KOPT-K1 (cell line): ENCODE measurements around the gene RNF11.
A peak's percentile ranks its signal among the peaks of the same experiment; 100 is the strongest.

Source experiments
- H3K27ac ChIP-seq: fragments of 200-600 bp; sonication (generic); 2 replicates; pipeline ENCODE4 v1.5.1; 2016; ENCODE audit warnings: antibody characterized with exemption, mild to moderate bottlenecking, low read depth, low read length; ENCODE audit not compliant: poor library complexity, severe bottlenecking
- H3K36me3 ChIP-seq: fragments of 200-600 bp; sonication (generic); 2 replicates; pipeline ENCODE4 v1.5.1; 2017; ENCODE audit warnings: antibody characterized with exemption, mild to moderate bottlenecking, low read length, moderate library complexity; ENCODE audit not compliant: insufficient read depth
- H3K9me3 ChIP-seq: fragments of 200-600 bp; sonication (generic); 2 replicates; pipeline ENCODE4 v1.5.1; 2017; ENCODE audit warnings: antibody characterized with exemption, low read length, mild to moderate bottlenecking; ENCODE audit not compliant: insufficient read depth, poor library complexity, severe bottlenecking

RNF11 gene

GRCh38 chr1:51302746-51303145, 66.7 kb downstream of the RNF11 start:
- no peaks in the 10 kb centered on the region for H3K36me3 ChIP-seq
- H3K9me3 ChIP-seq: peaks cover 4% of the 10 kb centered on the region
- H3K27ac ChIP-seq: no peak overlapping the region

DNA sequence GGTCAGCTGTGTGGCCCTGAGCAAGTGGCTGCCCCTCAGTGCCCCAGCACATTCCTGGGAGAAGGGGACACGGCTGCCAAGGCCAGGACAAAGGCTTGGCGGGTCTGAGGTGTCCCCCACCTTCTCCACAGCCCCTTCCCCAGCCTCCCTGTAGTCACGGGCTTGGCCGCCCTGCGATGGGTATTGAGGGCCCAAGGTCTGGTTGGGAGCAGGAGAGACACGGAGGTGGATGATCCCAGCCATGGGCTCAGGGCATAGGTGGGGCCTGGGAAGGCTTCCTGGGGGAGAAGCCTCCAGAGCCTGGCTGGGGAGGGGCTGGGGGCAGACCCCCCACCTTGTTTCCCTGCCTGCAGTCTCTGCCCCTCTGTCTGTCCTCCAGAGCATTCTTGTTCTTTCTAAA, 67.2 kb downstream of the RNF11 start:
- no peak overlapping the region for H3K27ac ChIP-seq
- H3K36me3 ChIP-seq: no peaks in the 10 kb centered on the region
- H3K9me3 ChIP-seq: peaks cover 4% of the 10 kb centered on the region

GRCh38 chr1:51303751-51304251, 67.7 kb downstream of the RNF11 start:
- Histone ChIP-seq H3K36me3 (no peaks in the 10 kb centered on the region), H3K27ac (no peak overlapping the region), H3K9me3 (peaks cover 4% of the 10 kb centered on the region)

GRCh38 chr1:51304360-51304759, 68.3 kb downstream of the RNF11 start:
- H3K36me3 ChIP-seq: no peaks in the 10 kb centered on the region
- no peak overlapping the region for H3K27ac ChIP-seq
- H3K9me3 ChIP-seq: no peaks in the 10 kb centered on the region

- Histone ChIP-seq H3K36me3 (no peaks in the 10 kb centered on the region), H3K27ac (no peak overlapping the region), H3K9me3 (no peaks in the 10 kb centered on the region)
Observed at GRCh38 chr1:51305371-51305823, 69.3 kb downstream of the RNF11 start.

- Histone ChIP-seq H3K36me3 (no peaks in the 10 kb centered on the region), H3K27ac (no peak overlapping the region), H3K9me3 (no peaks in the 10 kb centered on the region)
Observed at GRCh38 chr1:51306950-51307349, 70.9 kb downstream of the RNF11 start.

DNA sequence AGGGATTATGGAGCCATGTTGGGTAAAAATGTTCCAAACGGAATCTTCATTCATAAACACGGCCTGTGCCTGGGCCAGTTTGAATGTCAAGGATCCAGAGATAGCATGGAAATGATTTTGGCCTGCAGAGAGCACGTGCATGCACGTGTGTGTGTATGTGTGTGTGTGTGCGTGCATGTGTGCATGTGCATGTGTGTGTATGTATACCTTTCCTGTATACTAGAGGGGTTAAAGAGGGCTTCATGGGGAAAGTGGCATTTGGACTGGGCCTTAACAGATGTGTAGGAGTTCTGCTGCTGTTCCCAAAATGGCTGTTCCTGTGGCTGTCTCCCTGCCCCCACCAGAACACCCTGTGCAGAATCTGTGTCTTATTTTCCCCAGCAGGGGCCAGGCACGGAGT, 72.6 kb downstream of the RNF11 start:
- Histone ChIP-seq H3K36me3 (no peaks in the 10 kb centered on the region), H3K27ac (no peak overlapping the region)

GRCh38 chr1:51309291-51309690, 73.2 kb downstream of the RNF11 start:
- H3K9me3 ChIP-seq: no peaks in the 10 kb centered on the region
- no peak overlapping the region for H3K27ac ChIP-seq
- no peaks in the 10 kb centered on the region for H3K36me3 ChIP-seq

More for the DNA sequence above, 72.6 kb downstream of the RNF11 start:
- no peaks in the 10 kb centered on the region for H3K9me3 ChIP-seq

GRCh38 chr1:51310871-51311613, 75.0 kb downstream of the RNF11 start:
- H3K9me3 ChIP-seq: no peaks in the 10 kb centered on the region
- no peaks in the 10 kb centered on the region for H3K36me3 ChIP-seq
- H3K27ac ChIP-seq: no peak overlapping the region

- no peaks in the 10 kb centered on the region for H3K36me3 ChIP-seq
- H3K9me3 ChIP-seq: no peaks in the 10 kb centered on the region
- H3K27ac ChIP-seq: no peak overlapping the region
Observed at GRCh38 chr1:51311826-51312225, 75.8 kb downstream of the RNF11 start.

GRCh38 chr1:51312718-51313117, 76.6 kb downstream of the RNF11 start:
- H3K36me3 ChIP-seq: no peaks in the 10 kb centered on the region
- no peak overlapping the region for H3K27ac ChIP-seq
- no peaks in the 10 kb centered on the region for H3K9me3 ChIP-seq

DNA sequence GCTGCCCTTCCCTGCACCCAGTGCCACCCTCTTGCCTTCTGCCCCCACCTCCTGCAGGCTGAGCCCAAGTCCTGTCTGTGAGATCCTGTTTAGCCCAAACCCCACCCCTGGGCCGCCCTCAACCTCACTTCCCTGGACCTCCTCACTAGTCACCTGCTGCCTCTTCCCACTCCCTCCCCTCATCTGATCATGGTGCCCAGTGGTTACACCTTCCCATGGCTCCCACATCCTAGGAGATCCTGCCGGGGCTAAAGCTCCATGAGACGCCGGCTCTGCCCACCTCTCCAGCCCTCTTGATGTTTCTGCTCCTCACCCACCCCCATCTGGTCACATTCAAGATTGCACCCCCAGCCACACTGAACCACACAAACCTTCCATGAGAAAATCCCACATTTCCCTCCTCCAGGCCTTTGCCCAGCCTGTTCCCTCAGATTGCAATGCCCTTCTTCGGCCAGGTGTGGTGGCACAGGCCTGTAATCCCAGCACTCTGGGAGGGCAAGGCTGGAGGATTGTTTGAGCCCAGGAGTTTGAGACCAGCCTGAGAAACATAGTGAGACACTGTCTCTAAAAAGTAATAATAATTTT, 77.3 kb downstream of the RNF11 start:
- H3K36me3 ChIP-seq: no peaks in the 10 kb centered on the region
- no peaks in the 10 kb centered on the region for H3K9me3 ChIP-seq
- no peak overlapping the region for H3K27ac ChIP-seq

DNA sequence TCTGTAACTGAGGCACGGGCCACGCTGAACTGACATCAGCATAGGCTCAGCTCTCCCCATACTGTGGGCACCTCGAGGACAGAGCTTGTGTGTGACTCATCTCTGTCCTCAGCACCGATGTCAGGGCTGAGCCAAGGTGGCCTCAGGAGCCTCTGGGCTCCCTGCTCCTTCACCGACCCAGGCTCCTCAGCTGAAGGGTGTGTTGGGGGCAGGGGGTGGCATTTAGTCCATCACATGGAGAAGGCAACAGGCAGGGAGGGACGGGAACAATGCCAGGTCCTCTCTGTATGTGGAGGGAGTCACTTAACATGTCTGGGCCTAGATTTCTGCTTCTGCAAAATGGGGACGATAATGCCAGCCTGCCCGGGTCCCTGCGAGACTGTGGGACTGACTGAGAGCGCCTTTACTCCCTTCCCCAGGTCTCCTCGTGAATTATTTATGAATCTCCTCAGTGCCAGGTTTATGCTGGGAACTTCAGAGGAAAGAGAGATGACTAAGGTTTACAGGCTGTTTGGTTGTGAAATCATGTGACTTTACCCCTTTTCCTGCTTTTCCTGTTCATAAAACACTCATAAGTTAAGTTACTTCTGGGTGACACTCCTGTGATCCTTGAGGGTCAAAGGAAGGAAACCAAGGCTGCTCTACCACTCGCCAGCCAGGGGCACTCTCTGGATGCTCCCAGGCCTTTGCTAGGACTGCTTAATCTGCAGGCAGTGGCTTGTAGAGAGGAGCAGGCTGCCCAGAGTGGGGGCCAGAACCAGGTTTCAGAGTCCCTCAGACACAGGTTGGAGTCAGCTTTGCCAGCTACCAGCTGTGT, 78.1 kb downstream of the RNF11 start:
- H3K27ac ChIP-seq: no peak overlapping the region
- H3K9me3 ChIP-seq: no peaks in the 10 kb centered on the region
- no peaks in the 10 kb centered on the region for H3K36me3 ChIP-seq

DNA sequence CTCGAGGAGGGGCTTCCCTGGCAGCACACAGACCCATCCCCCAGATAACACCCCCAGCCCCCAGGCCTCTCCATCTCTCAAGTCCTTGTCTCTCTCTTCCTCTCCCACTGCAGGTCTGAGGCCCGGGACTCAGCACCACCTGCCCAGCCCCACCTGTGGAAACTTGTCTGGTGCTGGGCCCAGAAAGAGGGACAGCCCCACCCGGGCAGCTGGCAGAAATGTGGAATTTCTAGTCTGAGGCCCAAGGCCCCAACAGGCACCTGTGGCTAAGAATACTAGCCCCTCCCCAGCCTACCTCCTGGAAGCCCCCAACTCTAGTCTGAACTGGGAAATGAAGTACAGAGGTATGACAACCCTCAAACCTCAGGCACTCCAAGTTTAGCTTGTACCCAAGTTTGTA, 78.9 kb downstream of the RNF11 start:
- no peaks in the 10 kb centered on the region for H3K9me3 ChIP-seq
- no peak overlapping the region for H3K27ac ChIP-seq
- H3K36me3 ChIP-seq: no peaks in the 10 kb centered on the region

- H3K36me3 ChIP-seq: no peaks in the 10 kb centered on the region
- no peaks in the 10 kb centered on the region for H3K9me3 ChIP-seq
- peak overlapping the region; percentile 34 for H3K27ac ChIP-seq
Observed at GRCh38 chr1:51316113-51316845, 80.2 kb downstream of the RNF11 start.
